Stimulated activated CD4-positive, alpha-beta T cell treated with anti-CD3 and anti-CD28 coated beads, Interleukin-4, amount 100 ng/mL, for 48 hours (primary cell): Measurements from ENCODE around the gene NAB1.

Experiments used
- DNase-seq, 2 donors: peaks; one replicate each; pipeline ENCODE4 v3.0.0-alpha.2; 2020; ENCODE audit warnings: low read depth in 2 of 2

NAB1 gene

GRCh38 chr2:190637281-190637734 lies 11.6 kb upstream of the NAB1 start:
- DNase-seq, result no peak

GRCh38 chr2:190637903-190638618 lies 10.8 kb upstream of the NAB1 start:
- no peak for DNase-seq

- no peak for DNase-seq
Observed at GRCh38 chr2:190640117-190640516, 8.8 kb upstream of the NAB1 start.

GRCh38 chr2:190641469-190641868 lies 7.4 kb upstream of the NAB1 start:
- no peak for DNase-seq

- DNase-seq, result no peak
Observed at GRCh38 chr2:190646780-190647522, 1.9 kb upstream of the NAB1 start.

- DNase-seq, result peak; percentile 68 to 77
Observed at GRCh38 chr2:190648289-190649034, 421 bp upstream of the NAB1 start.

GRCh38 chr2:190649798-190650390 lies 1.0 kb downstream of the NAB1 start:
- DNase-seq, result no peak

- no peak for DNase-seq
Observed at GRCh38 chr2:190651413-190651812, 2.5 kb downstream of the NAB1 start.

GRCh38 chr2:190653231-190653630 lies 4.3 kb downstream of the NAB1 start:
- no peak for DNase-seq

- no peak for DNase-seq
Observed at GRCh38 chr2:190653931-190654330, 5.0 kb downstream of the NAB1 start.

GRCh38 chr2:190655113-190655512 lies 6.2 kb downstream of the NAB1 start:
- DNase-seq, result no peak

GRCh38 chr2:190655570-190655969 lies 6.7 kb downstream of the NAB1 start:
- no peak for DNase-seq

- DNase-seq, result no peak
Observed at GRCh38 chr2:190656301-190656700, 7.4 kb downstream of the NAB1 start.

- no peak for DNase-seq
Observed at GRCh38 chr2:190657474-190658255, 8.8 kb downstream of the NAB1 start.

GRCh38 chr2:190659553-190659952 lies 10.7 kb downstream of the NAB1 start:
- DNase-seq, result no peak

GRCh38 chr2:190662754-190663153 lies 13.9 kb downstream of the NAB1 start:
- DNase-seq, result no peak

- no peak for DNase-seq
Observed at GRCh38 chr2:190663348-190663747, 14.5 kb downstream of the NAB1 start.

GRCh38 chr2:190663839-190664238 lies 15.0 kb downstream of the NAB1 start:
- no peak for DNase-seq

- no peak for DNase-seq
Observed at GRCh38 chr2:190664240-190664639, 15.4 kb downstream of the NAB1 start.

- no peak for DNase-seq
Observed at GRCh38 chr2:190666895-190667294, 18.0 kb downstream of the NAB1 start.

GRCh38 chr2:190668892-190669291 lies 20.0 kb downstream of the NAB1 start:
- DNase-seq, result no peak
